Activated CD8-positive, alpha-beta T cell treated with anti-CD3 and anti-CD28 coated beads for 36 hours (primary cell): Measurements from ENCODE around the gene TRMT61B. TPM values are rescaled to one million over a fixed set of nuclear protein-coding genes. Genes with fewer than 3 reads are reported as not detected.

Source experiments
- ATAC-seq: fragments of 200-7000 bp; cut with Tn5 transposase; one replicate; pipeline ENCODE4 v1.10.0; 2021; ENCODE audit warnings: mild to moderate bottlenecking, moderate library complexity
- CTCF ChIA-PET: fragments of 350-600 bp; sonication (Branson Sonifier 250); formaldehyde crosslinking; loops from one replicate; lab custom pipeline; 2021; ENCODE audit warnings: antibody characterized with exemption; lab: Charles Lee
- POLR2A ChIA-PET: fragments of 350-600 bp; sonication (Branson Sonifier 250); formaldehyde crosslinking; loops from one replicate; lab custom pipeline; 2021; ENCODE audit warnings: antibody characterized with exemption; lab: Charles Lee
- DNase-seq: peaks from one replicate; pipeline ENCODE4 v3.0.0-alpha.2; 2020
- H3K27ac Mint-ChIP-seq: one replicate; pipeline ENCODE4 v1.8.0; 2021; ENCODE audit warnings: mild to moderate bottlenecking, mixed read lengths
- H3K27me3 Mint-ChIP-seq: one replicate; pipeline ENCODE4 v1.8.0; 2021; ENCODE audit warnings: mixed read lengths
- H3K36me3 Mint-ChIP-seq: one replicate; pipeline ENCODE4 v1.8.0; 2021; ENCODE audit warnings: low read depth, mixed read lengths
- H3K4me1 Mint-ChIP-seq: one replicate; pipeline ENCODE4 v1.8.0; 2021; ENCODE audit warnings: low read depth, mixed read lengths
- H3K4me3 Mint-ChIP-seq: one replicate; pipeline ENCODE4 v1.8.0; 2021; ENCODE audit warnings: mild to moderate bottlenecking, moderate library complexity, mixed read lengths
- H3K9me3 Mint-ChIP-seq: one replicate; pipeline ENCODE4 v1.8.0; 2021; ENCODE audit warnings: mixed read lengths
- intact Hi-C: fragments of 100-400 bp; cut with micrococcal nuclease; formaldehyde crosslinking; loops from one replicate; pipeline ENCODE4 v1.10.0; 2022
- total RNA-seq, 2 experiments: library from RNA; stranded (reverse); gene quantifications; one replicate each; pipeline ENCODE4 v1.2.3, GENCODE V29; 2021
- TF ChIP-seq, protein P1 (sequence below): fragments of 200-600 bp; IDR thresholded peaks from one replicate; pipeline ENCODE4 v1.8.0; 2022; ENCODE audit warnings: antibody characterized with exemption, mild to moderate bottlenecking

TRMT61B gene
- total RNA-seq, 2 experiments from 2014 or later = 14.5 to 19.3 TPM

DNA sequence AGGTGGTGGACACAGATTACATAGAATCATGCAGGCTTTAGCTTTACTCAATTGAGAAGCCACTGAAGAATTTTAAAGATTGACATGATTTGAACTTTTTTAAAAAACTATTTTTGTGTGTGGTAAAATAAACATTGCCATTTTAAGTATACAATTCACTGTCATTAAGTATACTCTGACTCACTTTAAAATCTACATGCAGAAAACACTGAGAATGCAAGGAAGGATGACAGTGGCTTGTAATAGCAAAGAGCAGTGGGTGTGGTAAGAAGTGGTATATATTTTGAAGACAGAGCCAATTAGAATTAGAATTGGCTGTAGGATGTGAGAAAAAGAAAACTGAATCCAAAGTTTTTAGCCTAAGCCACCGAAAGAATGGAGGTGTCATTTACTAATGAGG is 14.9 kb downstream of the TRMT61B start:
- H3K27me3 Mint-ChIP-seq = no peaks in the 10 kb centered on the region
- H3K36me3 Mint-ChIP-seq = peaks cover 16% of the 10 kb centered on the region
- H3K4me3 Mint-ChIP-seq = no peak overlapping the region
- no peak overlapping the region for H3K27ac Mint-ChIP-seq
- no peak for DNase-seq
- no peaks in the 10 kb centered on the region for H3K4me1 Mint-ChIP-seq
- no peak for ATAC-seq
- H3K9me3 Mint-ChIP-seq = no peaks in the 10 kb centered on the region
- intact Hi-C loops = no loop called here
- CTCF ChIA-PET = no interaction called here
- POLR2A ChIA-PET = no interaction called here
- TF ChIP-seq, protein P1, sequence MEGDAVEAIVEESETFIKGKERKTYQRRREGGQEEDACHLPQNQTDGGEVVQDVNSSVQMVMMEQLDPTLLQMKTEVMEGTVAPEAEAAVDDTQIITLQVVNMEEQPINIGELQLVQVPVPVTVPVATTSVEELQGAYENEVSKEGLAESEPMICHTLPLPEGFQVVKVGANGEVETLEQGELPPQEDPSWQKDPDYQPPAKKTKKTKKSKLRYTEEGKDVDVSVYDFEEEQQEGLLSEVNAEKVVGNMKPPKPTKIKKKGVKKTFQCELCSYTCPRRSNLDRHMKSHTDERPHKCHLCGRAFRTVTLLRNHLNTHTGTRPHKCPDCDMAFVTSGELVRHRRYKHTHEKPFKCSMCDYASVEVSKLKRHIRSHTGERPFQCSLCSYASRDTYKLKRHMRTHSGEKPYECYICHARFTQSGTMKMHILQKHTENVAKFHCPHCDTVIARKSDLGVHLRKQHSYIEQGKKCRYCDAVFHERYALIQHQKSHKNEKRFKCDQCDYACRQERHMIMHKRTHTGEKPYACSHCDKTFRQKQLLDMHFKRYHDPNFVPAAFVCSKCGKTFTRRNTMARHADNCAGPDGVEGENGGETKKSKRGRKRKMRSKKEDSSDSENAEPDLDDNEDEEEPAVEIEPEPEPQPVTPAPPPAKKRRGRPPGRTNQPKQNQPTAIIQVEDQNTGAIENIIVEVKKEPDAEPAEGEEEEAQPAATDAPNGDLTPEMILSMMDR = no peak

DNA sequence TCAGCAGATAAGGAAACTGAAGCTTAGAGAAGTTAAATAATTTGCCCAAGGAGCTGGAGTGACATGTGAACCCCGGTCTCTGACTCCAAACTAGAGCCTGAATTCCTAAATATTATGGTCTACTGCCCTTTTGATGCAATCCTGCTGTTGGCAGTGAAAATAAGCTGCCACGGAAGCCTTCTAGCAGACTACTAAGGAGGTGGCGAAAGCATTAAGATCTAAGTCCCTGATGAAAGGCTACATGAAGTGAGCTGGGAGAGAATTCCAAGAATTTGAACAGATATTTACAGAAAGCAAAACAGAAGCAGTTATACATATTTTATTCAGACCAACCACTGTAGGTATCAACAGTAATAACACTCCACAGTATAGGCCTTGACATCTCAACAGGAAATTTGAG is 28.1 kb downstream of the TRMT61B start:
- Mint-ChIP-seq H3K4me1 (no peaks in the 10 kb centered on the region), H3K9me3 (no peaks in the 10 kb centered on the region), H3K27me3 (no peaks in the 10 kb centered on the region), H3K27ac (no peak overlapping the region), H3K36me3 (no peaks in the 10 kb centered on the region), H3K4me3 (no peak overlapping the region)
- TF ChIP-seq, protein P1 = no peak
- no peak for ATAC-seq
- DNase-seq = no peak
- intact Hi-C loops = no loop called here
- CTCF ChIA-PET = interaction anchor here (1.2 to 1.5 kb wide), 4 partner anchors 8 to 276 kb away, joined by 3 to 4 read pairs (median 4); no protein-coding TSS in a partner anchor
- POLR2A ChIA-PET = interaction anchor here (0.5 kb wide), 1 partner anchor 11 kb away, joined by 4 read pairs; no protein-coding TSS in a partner anchor

DNA sequence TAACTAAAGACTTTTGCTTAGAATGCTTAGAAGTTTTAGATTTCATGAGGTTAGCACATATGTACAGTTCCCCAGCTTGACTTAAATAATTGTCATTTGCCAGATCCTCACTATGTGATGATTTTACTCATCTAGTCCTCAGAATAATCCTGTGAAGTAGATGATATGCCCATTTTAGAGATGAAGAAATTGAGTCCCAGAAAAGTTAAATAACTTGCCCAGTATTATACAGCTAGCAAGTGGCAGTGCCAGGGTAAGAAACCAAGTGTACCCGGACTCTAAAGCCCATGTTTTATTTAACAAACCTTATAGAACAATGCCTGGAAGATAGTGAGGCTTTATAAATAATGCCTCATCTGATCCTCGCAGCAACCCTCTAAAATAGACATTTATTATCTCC is 31.1 kb downstream of the TRMT61B start:
- ChIA-PET CTCF (interaction anchor here (1.1 kb wide), 1 partner anchor 14 kb away, joined by 4 read pairs; no protein-coding TSS in a partner anchor), POLR2A (no interaction called here)
- TF ChIP-seq, protein P1 = no peak
- no peaks in the 10 kb centered on the region for H3K36me3 Mint-ChIP-seq
- no peaks in the 10 kb centered on the region for H3K27me3 Mint-ChIP-seq
- no peak for ATAC-seq
- H3K4me1 Mint-ChIP-seq = no peaks in the 10 kb centered on the region
- H3K27ac Mint-ChIP-seq = no peak overlapping the region
- no peak overlapping the region for H3K4me3 Mint-ChIP-seq
- DNase-seq = no peak
- intact Hi-C loops = no loop called here
- no peaks in the 10 kb centered on the region for H3K9me3 Mint-ChIP-seq

DNA sequence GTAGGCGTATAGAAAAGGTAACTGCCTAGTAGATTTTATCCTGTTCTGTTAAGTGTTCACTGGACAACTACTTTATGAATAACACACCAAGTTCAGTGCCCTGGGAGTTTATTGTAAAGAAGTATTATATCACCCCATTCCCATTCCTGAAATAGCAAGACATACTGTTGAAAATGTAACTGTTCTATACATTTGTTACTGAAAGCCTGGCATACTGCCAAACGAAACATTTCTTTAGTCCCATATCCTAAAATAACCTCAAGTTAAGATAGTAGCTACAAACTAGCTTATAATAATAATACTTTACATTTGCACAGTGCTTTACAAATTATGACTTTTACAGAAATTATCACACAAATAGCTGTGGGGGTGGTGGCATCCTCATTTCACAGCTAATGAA is 34.3 kb downstream of the TRMT61B start:
- intact Hi-C loops = no loop called here
- Mint-ChIP-seq H3K27ac (no peak overlapping the region), H3K4me1 (no peaks in the 10 kb centered on the region), H3K36me3 (no peaks in the 10 kb centered on the region), H3K27me3 (no peaks in the 10 kb centered on the region), H3K4me3 (no peak overlapping the region), H3K9me3 (no peaks in the 10 kb centered on the region)
- ChIA-PET POLR2A (no interaction called here), CTCF (interaction anchor here (0.6 to 2.7 kb wide), 3 partner anchors 15 to 269 kb away, joined by 3 to 8 read pairs (median 3); no protein-coding TSS in a partner anchor)
- DNase-seq = no peak
- TF ChIP-seq, protein P1 = no peak
- no peak for ATAC-seq

DNA sequence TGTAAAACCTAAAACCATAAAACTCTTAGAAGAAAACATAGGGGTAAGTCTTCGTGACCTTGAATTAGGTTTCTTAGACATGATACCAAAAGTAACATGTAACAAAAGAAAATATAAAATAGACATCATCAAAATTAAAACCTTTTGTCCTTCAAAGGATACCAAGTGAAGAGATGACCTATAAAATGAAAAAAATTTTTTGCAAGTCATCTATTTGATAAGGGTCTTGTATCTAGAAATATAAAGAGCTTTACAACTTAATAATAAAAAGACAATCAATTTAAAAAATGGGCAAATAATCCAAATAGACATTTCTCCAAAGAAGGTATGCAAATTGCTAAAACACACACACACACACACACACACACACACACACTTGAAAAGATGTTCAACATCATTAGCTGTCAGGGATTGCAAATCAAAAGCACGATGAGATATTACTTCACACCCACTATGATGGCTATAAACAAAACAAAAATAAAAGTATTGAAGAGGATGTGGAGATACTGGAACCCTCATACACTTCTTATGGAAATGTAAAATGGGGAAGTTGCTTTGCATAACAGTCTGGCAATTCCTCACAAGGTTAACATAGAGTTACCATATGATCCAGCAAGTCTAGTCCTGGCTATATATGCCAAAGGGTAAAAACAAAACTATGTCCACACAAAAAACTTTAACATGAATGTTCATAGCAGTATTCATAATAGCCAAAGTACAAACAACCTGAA is 36.2 kb downstream of the TRMT61B start:
- H3K4me3 Mint-ChIP-seq = no peak overlapping the region
- no peak for ATAC-seq
- TF ChIP-seq, protein P1 = no peak
- no peak for DNase-seq
- no peaks in the 10 kb centered on the region for H3K27me3 Mint-ChIP-seq
- ChIA-PET POLR2A (interaction anchor here (1.1 kb wide), 1 partner anchor 36 kb away, joined by 3 read pairs; the partner anchor contains the start of gene TRMT61B), CTCF (interaction anchor here (1.7 kb wide), 1 partner anchor 13 kb away, joined by 5 read pairs; no protein-coding TSS in a partner anchor)
- H3K9me3 Mint-ChIP-seq = no peaks in the 10 kb centered on the region
- H3K27ac Mint-ChIP-seq = no peak overlapping the region
- H3K36me3 Mint-ChIP-seq = no peaks in the 10 kb centered on the region
- no peaks in the 10 kb centered on the region for H3K4me1 Mint-ChIP-seq
- intact Hi-C loops = no loop called here
